ENCODE results near the gene LRFN2. TPM values are rescaled to one million over a fixed set of nuclear protein-coding genes. Genes with fewer than 3 reads are reported as not detected.

LRFN2 gene
- total RNA-seq, 1 donor from 2014 or later = not detected

- POLR2A ChIA-PET = no interaction called here
These were observed 9.5 kb downstream of the LRFN2 start for GRCh38 chr6:40577672-40578071.

DNA sequence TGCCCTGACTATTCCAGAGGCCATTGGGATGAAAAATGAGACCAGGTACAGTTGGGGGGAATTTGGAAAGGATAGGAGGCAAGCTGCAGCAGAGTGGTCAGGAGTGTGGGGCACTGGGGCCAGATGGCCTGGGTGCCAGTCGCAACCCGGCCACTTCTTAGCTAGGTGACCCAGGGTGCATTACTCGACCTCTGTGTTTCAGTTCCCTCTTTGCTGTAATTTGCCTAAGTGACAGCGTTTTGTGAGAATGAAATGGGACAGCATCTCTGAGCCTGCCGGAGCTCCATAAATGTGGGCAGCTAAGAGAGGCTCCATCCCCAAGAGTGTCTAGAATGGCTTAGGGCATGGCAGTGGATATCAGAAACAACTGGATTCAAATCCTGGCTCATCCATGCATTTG lies 13.9 kb downstream of the LRFN2 start:
- Mint-ChIP-seq H3K4me1 (peaks cover 10% of the 10 kb centered on the region), H3K27me3 (no peaks in the 10 kb centered on the region), H3K27ac (no peak overlapping the region), H3K4me3 (no peak overlapping the region), H3K36me3 (ENCODE audit: low read depth) (no peaks in the 10 kb centered on the region), H3K9me3 (no peaks in the 10 kb centered on the region)
- CTCF ChIA-PET = no interaction called here
- no peak for ATAC-seq (ENCODE audit: low read depth)
- TF ChIP-seq, protein P1, sequence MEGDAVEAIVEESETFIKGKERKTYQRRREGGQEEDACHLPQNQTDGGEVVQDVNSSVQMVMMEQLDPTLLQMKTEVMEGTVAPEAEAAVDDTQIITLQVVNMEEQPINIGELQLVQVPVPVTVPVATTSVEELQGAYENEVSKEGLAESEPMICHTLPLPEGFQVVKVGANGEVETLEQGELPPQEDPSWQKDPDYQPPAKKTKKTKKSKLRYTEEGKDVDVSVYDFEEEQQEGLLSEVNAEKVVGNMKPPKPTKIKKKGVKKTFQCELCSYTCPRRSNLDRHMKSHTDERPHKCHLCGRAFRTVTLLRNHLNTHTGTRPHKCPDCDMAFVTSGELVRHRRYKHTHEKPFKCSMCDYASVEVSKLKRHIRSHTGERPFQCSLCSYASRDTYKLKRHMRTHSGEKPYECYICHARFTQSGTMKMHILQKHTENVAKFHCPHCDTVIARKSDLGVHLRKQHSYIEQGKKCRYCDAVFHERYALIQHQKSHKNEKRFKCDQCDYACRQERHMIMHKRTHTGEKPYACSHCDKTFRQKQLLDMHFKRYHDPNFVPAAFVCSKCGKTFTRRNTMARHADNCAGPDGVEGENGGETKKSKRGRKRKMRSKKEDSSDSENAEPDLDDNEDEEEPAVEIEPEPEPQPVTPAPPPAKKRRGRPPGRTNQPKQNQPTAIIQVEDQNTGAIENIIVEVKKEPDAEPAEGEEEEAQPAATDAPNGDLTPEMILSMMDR (IDR thresholded peaks at IDR 0.05) = no peak
- intact Hi-C loops (cut with micrococcal nuclease) = no loop called here
- POLR2A ChIA-PET = no interaction called here
- no peak for DNase-seq

More at GRCh38 chr6:40577672-40578071, 9.5 kb downstream of the LRFN2 start:
- no peak for DNase-seq
- H3K4me1 Mint-ChIP-seq = peaks cover 8% of the 10 kb centered on the region
- H3K27ac Mint-ChIP-seq = no peak overlapping the region
- ATAC-seq (ENCODE audit: low read depth) = no peak
- TF ChIP-seq, protein P1 (IDR thresholded peaks at IDR 0.05) = no peak
- H3K27me3 Mint-ChIP-seq = no peaks in the 10 kb centered on the region
- intact Hi-C loops (cut with micrococcal nuclease) = no loop called here
- CTCF ChIA-PET = no interaction called here
- no peak overlapping the region for H3K4me3 Mint-ChIP-seq
- H3K9me3 Mint-ChIP-seq = no peaks in the 10 kb centered on the region
- no peaks in the 10 kb centered on the region for H3K36me3 Mint-ChIP-seq (ENCODE audit: low read depth)

GRCh38 chr6:40569162-40569910 lies 17.8 kb downstream of the LRFN2 start:
- Mint-ChIP-seq H3K27ac (no peak overlapping the region), H3K9me3 (no peaks in the 10 kb centered on the region), H3K4me3 (no peak overlapping the region), H3K4me1 (peaks cover 10% of the 10 kb centered on the region), H3K27me3 (no peaks in the 10 kb centered on the region), H3K36me3 (ENCODE audit: low read depth) (no peaks in the 10 kb centered on the region)
- no peak for ATAC-seq (ENCODE audit: low read depth)
- CTCF ChIA-PET = no interaction called here
- no peak for DNase-seq
- POLR2A ChIA-PET = no interaction called here
- TF ChIP-seq, protein P1 (IDR thresholded peaks at IDR 0.05) = no peak
- intact Hi-C loops (cut with micrococcal nuclease) = no loop called here

- H3K27ac Mint-ChIP-seq = no peak overlapping the region
- H3K4me1 Mint-ChIP-seq = peaks cover 3% of the 10 kb centered on the region
- ATAC-seq (ENCODE audit: low read depth) (no peak), DNase-seq (no peak)
- H3K36me3 Mint-ChIP-seq (ENCODE audit: low read depth) = no peaks in the 10 kb centered on the region
- H3K27me3 Mint-ChIP-seq = no peaks in the 10 kb centered on the region
- H3K9me3 Mint-ChIP-seq = no peaks in the 10 kb centered on the region
- intact Hi-C loops (cut with micrococcal nuclease) = no loop called here
- ChIA-PET CTCF (no interaction called here), POLR2A (no interaction called here)
- TF ChIP-seq, protein P1 (IDR thresholded peaks at IDR 0.05) = no peak
- no peak overlapping the region for H3K4me3 Mint-ChIP-seq
These were observed 19.0 kb downstream of the LRFN2 start for GRCh38 chr6:40568062-40568708.

- no peak overlapping the region for H3K27ac Mint-ChIP-seq
- intact Hi-C loops (cut with micrococcal nuclease) = no loop called here
- H3K27me3 Mint-ChIP-seq = no peaks in the 10 kb centered on the region
- no peak overlapping the region for H3K4me3 Mint-ChIP-seq
- DNase-seq = no peak
- ATAC-seq (ENCODE audit: low read depth) = no peak
- no peaks in the 10 kb centered on the region for H3K9me3 Mint-ChIP-seq
- no peaks in the 10 kb centered on the region for H3K36me3 Mint-ChIP-seq (ENCODE audit: low read depth)
- TF ChIP-seq, protein P1 (IDR thresholded peaks at IDR 0.05) = no peak
- ChIA-PET CTCF (interaction anchor here (1.1 kb wide), 1 partner anchor 25 kb away, joined by 3 read pairs; no protein-coding TSS in a partner anchor), POLR2A (no interaction called here)
- H3K4me1 Mint-ChIP-seq = no peaks in the 10 kb centered on the region
These were observed 24.1 kb downstream of the LRFN2 start for GRCh38 chr6:40563111-40563510.

All from activated B cell treated with CpG ODN at 0.5 μM for 24 hours (primary cell).